Right lobe of liver (tissue), 4 donors: ENCODE measurements around the gene CYP2D6.
"Not testable (repeated sequence)": the region's sequence is repeated elsewhere in the genome, so short reads cannot be mapped to it uniquely, and the experiment has no call there.

Experiments used
- POLR2A ChIP-seq: fragments of 450-650 bp; IDR thresholded peaks from one replicate; pipeline ENCODE4 v1.6.1; 2017; ENCODE audit warnings: antibody characterized with exemption, mild to moderate bottlenecking
- TF ChIP-seq, protein P1 (sequence below), 4 donors: fragments of 200-600 bp in 3 of 4; fragments of 450-650 bp in 1 of 4; IDR thresholded peaks; one replicate each; pipeline versions ENCODE4 v1.5.1 to v1.8.0; 2016 to 2022; ENCODE audit warnings: antibody characterized with exemption in 4 of 4, mild to moderate bottlenecking in 2 of 4
- donor health status: DM: no; HTN: no; CAD: no.
- donor health status: DM: no; HTN: no; CAD: no.
- donor health status: DM: no; HTN: yes; CAD: no.

DNA sequence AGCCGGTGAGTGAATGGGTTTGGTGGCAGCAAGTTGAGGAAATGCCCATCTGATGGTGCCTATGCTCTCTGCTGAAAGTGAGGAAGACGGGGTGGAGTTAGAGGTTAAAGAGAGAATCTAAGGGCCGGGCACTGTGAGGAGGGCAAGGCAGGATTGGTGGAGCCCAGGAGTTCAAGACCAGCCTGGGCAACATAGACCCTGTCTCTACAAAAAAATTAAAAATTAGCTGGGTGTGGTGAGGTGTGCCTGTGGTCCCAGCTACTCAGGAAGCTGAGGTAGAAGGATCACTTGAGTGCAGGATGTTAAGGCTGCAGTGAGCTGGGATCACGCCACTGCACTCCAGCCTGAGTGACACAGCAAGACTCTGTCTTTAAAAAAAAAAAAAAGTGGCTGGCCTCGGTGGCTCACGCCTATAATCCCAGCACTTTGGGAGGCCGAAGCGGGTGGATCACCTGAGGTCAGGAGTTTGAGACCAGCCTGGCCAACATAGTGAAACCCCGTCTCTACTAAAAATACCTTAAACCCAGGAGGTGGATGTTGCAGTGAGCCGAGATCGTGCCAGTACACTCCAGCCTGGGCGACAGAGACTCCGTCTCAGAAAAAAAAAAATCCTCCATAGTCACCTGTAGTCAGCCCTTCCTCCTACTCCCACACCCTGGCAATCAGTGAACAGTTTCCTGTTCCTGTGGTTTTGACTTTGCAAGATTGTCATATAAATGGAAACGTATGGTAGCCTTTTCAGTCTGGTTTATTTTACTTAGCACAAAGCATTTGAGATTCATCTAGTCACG lies 10.2 kb downstream of the CYP2D6 start:
- TF ChIP-seq, protein P1, sequence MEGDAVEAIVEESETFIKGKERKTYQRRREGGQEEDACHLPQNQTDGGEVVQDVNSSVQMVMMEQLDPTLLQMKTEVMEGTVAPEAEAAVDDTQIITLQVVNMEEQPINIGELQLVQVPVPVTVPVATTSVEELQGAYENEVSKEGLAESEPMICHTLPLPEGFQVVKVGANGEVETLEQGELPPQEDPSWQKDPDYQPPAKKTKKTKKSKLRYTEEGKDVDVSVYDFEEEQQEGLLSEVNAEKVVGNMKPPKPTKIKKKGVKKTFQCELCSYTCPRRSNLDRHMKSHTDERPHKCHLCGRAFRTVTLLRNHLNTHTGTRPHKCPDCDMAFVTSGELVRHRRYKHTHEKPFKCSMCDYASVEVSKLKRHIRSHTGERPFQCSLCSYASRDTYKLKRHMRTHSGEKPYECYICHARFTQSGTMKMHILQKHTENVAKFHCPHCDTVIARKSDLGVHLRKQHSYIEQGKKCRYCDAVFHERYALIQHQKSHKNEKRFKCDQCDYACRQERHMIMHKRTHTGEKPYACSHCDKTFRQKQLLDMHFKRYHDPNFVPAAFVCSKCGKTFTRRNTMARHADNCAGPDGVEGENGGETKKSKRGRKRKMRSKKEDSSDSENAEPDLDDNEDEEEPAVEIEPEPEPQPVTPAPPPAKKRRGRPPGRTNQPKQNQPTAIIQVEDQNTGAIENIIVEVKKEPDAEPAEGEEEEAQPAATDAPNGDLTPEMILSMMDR (IDR thresholded peaks at IDR 0.05): not testable (repeated sequence)
- TF ChIP-seq POLR2A: not testable (repeated sequence)
